ENCODE data around the gene WDR72.
A peak's percentile ranks its signal among the peaks of the same experiment; 100 is the strongest.
"Not testable (repeated sequence)": the region's sequence is repeated elsewhere in the genome, so short reads cannot be mapped to it uniquely, and the experiment has no call there.

Gene WDR72

DNA sequence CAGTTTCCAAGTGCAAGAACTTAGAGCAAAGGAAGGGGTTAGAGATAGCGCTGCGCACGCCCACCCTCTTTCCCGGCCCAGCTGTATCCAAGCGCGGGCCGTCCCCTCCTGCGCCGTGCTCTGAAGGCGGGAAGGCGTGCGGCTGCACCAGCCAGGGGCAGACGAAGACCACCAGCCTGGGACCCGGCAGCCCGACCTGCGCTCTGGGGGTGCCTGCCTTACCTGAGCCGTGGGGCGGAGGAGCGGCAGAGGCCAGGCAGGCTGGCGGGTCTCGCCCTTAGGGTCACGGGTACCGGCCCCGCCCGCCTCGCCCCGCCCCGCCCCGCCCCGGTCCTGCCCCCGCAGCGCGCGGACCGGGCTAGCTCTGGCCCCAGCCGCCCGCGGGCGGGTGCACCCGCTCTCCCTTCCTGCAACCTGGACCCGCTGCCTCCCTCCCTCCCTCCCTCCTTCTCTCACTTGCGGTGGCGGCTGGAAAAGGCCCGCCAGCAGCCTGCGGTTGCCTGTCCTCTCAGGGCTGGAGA, at the start of gene WDR72:
TSS of gene WDR72 (minus strand) at position 253 of the 521 bp plus-strand sequence. CDS start 26,514 bp downstream, outside the sequence.
- peak; percentile 16 for DNase-seq

- no peak for DNase-seq
These were observed 48.7 kb upstream of the WDR72 start for GRCh38 chr15:53808058-53808706.

DNA sequence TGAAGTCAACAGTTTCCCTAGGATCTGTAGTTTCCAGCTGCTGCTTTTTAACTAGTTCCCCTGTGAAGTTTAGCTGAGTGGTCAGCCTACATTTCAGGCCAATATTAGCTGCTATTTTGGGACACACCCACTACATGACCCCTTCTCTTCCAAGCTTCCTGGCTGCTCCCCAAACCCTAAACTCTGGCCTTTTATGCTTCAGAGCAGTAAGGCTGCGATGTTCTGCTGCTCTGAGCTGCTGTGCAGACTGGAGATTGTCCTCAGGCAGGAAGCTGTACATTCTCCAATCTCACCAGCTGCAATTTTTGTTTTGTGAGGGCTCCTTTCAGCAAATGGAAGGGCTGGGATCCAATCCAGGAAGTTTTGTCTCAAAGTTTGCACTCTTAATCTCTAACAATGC, 48.0 kb upstream of the WDR72 start:
- DNase-seq: no peak

DNA sequence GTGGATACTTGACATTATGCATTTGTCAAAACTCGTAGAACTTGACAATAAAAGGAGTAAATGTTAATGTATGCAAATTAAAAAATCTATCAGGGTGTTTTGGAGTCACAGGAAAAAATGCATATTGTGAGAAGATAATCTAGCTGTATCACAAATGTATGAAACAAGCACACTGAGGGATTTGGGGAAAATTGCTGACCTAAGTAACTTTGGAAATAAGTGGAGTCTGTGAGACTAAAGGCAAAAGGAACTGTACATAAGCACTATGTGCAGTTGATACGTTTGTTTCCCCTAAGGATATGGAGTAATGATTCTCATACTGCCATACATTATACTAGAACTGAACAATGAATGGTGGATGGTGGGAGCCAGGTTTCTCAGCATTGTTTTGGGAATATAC, 43.2 kb upstream of the WDR72 start:
- DNase-seq: no peak

DNA sequence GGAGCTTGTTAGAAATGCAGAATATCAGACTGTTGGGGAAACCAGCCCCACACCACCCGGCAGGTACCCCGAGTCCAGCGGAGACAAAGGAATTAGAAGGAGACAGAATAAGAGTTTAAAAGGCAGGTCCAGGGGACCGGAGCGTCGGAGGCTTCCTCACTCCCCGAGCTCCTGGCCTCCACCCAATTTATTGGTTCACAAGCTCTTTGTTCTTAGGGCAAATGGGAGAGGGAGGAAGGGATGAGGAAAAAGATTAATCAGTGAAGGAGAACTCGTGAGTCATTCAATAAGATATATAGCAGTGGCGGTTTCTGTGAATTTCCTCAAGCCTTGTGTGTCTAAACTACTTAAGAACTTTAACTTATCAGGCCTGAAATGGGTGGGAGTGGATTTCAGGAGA, 32.1 kb upstream of the WDR72 start:
- no peak for DNase-seq

- DNase-seq: no peak
These were observed 30.4 kb upstream of the WDR72 start for GRCh38 chr15:53789654-53790375.

- DNase-seq: no peak
These were observed 26.9 kb upstream of the WDR72 start for GRCh38 chr15:53786401-53786800.

- DNase-seq: not testable (repeated sequence)
These were observed 25.8 kb upstream of the WDR72 start for GRCh38 chr15:53785241-53785640.

DNA sequence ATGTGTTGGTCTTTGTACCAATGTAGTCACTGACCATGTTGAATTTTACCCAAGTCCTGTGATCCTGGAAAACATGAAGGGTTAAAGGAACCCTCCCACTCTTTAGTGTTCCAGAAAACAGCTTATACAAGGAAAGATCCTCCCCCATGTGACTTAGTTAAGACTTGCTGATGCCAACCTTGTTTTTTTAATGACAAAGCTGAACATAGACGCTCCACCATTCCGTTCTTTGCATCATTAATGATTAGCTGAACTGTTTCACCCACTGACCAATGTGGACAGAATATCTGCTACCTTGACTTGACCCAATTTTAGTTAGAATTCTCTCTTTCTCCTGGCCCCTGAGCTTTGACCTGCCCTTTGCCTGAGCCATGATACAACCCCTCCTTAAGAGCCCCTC, 3.5 kb upstream of the WDR72 start:
- no peak for DNase-seq

DNA sequence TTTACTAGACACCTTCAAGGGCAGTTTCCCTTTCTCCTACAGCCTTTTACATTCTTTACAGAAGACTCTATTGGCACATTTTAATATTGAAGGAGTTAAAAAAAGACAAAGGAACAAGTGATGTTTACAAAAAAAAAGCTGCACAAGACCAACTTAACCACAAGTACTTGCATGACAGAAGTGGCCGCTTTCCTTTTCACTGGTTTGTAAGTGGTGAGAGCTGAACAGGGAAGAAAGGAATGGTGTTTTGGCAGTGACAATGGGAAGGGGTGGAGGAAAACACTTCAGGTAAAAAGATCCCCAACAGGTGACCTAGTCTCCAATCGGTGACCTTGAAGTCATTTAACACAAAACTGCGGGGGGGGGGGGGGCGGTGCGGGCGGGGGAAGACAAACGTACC, 1.1 kb downstream of the WDR72 start:
- no peak for DNase-seq

- no peak for DNase-seq
These were observed 1.6 kb downstream of the WDR72 start for GRCh38 chr15:53757906-53758305.

- DNase-seq: no peak
These were observed 5.7 kb downstream of the WDR72 start for GRCh38 chr15:53753813-53754212.

- no peak for DNase-seq
These were observed 7.1 kb downstream of the WDR72 start for GRCh38 chr15:53752406-53752805.

DNA sequence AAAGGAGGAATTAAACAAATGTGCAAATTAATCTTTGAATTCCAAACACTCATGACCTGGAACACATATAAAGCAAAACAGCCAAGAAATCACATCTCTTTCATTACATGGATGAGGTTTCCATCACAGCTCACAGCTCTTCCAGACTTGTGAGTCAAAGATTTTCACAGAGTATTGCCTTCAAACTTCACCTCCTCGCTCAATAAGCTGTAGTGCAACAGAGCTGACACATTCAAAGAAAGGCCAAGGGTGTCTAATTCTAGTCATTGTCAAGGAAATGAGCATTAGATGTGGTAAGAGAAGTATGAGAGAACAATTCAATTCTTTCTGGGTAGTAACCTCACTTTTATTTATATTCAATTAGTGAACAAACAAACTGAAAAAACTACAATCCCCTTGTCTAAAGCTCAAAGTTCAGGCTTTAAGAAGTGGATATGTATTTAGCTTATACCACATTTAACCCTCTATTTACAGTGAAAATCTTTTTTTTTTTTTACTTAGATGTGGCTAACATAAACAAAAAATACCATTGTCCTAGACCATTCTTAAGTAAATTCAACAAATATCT, 11.9 kb downstream of the WDR72 start:
- no peak for DNase-seq

DNA sequence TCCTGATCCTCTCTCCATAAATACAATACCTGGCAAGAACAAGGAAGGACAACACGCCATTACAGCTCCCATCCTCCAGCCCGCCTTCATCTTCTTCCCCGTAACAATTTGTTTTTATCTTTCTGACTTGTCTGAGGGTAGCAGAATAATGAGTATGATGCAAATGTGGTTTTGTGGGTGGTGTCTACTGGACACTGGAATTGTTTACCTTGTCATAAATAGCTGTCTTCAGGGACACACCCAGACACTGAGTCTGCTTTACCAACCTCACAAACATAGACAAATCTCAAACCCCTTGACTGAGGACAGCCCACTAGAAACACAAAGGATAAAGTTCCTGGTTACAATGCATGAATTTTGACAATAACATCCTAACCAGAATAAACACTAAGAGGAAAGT, 13.4 kb downstream of the WDR72 start:
- no peak for DNase-seq

- no peak for DNase-seq
These were observed 19.8 kb downstream of the WDR72 start for GRCh38 chr15:53739651-53740050.

DNA sequence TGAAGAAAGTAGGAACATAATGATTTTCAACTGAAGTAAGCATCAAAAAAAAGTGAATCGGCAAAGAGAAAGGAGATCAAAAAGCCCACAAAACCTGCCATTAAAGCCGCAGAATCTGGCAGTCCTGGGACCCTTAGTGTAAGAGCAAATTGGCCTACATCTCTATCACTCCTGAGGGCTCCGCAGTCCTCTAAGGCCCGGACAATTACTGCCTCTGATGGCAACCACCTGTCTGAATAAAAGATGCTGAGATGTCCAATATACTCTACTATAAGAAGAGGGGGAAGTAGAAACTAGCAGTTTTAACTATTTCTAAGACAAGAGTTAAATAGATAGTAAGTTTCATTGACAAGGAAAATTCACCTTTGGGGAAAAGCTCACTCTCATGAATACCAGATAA, 20.3 kb downstream of the WDR72 start:
- no peak for DNase-seq

DNA sequence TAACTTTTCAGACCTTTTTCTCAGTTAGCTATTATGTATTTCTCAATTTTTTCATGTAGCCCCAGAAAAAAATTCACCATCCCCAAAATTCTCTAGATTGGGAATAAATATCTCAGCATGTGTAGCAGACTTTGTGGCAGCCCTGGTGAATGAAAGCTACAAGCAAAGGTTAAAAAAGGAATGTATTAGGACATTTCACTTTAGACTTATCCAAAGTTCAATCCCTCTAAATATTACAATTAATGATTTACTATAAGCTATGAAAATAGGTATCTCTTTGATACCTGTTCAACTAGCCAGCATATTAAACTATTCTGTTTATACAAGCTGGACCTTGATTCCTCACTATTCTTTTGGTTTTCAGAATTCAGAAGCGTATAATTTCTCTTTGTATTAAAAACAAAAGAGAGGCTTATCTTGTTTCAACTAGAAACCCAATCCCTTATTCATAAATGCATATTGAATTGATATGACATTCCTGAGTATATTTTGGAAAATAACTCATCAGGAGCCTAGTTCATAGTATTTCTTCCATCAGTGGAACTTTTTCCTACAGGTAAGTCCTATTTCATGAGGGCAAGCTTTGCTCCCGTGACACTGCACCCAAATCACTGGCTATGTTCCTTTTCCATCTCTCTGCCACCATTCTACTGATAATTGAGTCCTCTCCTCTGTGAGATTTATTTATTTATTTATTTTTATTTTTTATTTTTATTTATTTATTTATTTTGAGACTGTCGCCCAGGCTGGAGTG, 38.0 kb downstream of the WDR72 start:
- DNase-seq: no peak

DNA sequence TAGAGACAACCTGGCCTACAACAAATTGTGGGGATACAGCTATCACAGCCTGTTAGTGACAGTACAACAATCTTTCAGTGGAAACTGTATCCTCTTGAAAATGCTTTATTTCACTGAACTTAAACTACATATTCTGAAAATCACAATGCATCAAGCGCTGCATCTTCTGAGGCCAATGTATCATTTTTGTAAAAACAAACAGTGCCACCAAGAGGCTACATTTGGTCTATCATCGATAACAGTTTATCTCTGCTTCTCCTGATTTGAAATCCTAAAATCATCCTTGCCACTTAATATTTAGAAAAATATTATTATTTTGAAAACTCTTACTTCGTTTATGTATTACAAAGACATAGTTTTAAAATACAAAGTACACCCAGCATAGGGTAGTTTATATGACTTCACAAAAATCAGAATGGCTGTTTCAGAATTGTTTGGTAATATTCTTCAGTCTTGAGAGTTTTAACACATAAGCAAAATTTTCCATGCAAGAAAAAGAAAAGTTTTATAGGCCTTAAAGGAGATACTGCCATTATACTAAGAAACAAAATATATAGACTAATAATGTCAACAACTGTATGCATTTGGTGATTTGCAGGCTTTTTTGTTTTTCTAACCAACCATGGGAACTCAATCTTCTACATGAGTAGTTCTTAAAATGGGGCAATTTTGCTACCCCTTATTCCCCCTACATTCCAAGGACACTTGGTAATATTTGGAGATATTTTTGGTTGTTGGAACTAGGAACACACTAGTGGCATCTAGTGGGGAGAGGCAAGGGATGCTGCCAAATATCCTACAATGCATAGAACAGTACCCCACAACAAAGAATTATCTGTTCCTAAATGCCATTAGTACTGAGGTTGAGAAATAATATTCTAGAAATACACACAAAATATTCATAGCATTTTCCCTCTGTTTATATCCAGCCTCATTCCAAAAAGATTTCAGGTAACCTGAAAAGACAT, 42.3 kb downstream of the WDR72 start:
- peak; percentile 1 for DNase-seq

- no peak for DNase-seq
These were observed 46.2 kb downstream of the WDR72 start for GRCh38 chr15:53713218-53713617.

- peak; percentile 21 for DNase-seq
These were observed 48.6 kb downstream of the WDR72 start for GRCh38 chr15:53710906-53711305.

DNA sequence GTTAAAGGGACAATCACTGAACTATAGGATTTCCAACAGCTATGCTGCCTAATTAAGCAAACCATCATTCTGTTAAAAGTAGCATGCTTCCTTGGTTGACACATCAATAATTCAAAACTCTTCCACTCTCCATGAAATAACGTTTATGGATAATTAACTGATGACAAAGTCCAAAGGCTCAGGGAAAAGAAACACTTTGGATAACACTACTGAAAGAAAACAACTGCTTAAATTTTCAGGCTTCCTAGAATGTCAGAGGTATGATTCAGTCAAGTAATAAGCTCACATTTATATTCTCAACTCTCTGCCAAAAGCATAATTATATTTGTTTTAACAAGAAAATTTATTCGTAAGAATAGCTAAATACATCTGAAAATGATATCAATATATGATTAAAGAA, 49.6 kb downstream of the WDR72 start:
- DNase-seq: no peak
